ENCODE results near the gene SAMMSON.

The SAMMSON gene

GRCh38 chr3:69987833-69988232, 11.7 kb upstream of the SAMMSON start:
- no peak overlapping the region for H2AFZ ChIP-seq (ENCODE audit: low read depth)
- H3K27ac ChIP-seq: no peak overlapping the region
- no peaks in the 10 kb centered on the region for H3K36me3 ChIP-seq (ENCODE audit: insufficient read depth)
- no peaks in the 10 kb centered on the region for H3K79me2 ChIP-seq (ENCODE audit: insufficient read depth, low read depth)
- H4K20me1 ChIP-seq (ENCODE audit: insufficient read depth): no peaks in the 10 kb centered on the region
- no peaks in the 10 kb centered on the region for H3K27me3 ChIP-seq (ENCODE audit: insufficient read depth, low read depth)
- TF ChIP-seq, protein P1, sequence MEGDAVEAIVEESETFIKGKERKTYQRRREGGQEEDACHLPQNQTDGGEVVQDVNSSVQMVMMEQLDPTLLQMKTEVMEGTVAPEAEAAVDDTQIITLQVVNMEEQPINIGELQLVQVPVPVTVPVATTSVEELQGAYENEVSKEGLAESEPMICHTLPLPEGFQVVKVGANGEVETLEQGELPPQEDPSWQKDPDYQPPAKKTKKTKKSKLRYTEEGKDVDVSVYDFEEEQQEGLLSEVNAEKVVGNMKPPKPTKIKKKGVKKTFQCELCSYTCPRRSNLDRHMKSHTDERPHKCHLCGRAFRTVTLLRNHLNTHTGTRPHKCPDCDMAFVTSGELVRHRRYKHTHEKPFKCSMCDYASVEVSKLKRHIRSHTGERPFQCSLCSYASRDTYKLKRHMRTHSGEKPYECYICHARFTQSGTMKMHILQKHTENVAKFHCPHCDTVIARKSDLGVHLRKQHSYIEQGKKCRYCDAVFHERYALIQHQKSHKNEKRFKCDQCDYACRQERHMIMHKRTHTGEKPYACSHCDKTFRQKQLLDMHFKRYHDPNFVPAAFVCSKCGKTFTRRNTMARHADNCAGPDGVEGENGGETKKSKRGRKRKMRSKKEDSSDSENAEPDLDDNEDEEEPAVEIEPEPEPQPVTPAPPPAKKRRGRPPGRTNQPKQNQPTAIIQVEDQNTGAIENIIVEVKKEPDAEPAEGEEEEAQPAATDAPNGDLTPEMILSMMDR (conservative IDR thresholded peaks at IDR 0.05; ENCODE audit: low read depth, low read length): no peak
- H3K9ac ChIP-seq: no peak overlapping the region
- no peak overlapping the region for H3K4me2 ChIP-seq
- no peak overlapping the region for H3K4me3 ChIP-seq (IDR thresholded peaks at IDR 0.05; ENCODE audit: insufficient read depth, low read depth, low read length)
- no peaks in the 10 kb centered on the region for H3K4me1 ChIP-seq (ENCODE audit: low read depth, poor library complexity, severe bottlenecking)

GRCh38 chr3:69993757-69994156, 5.8 kb upstream of the SAMMSON start:
- H3K27me3 ChIP-seq (ENCODE audit: insufficient read depth, low read depth): no peaks in the 10 kb centered on the region
- H2AFZ ChIP-seq (ENCODE audit: low read depth): no peak overlapping the region
- no peak overlapping the region for H3K4me3 ChIP-seq (IDR thresholded peaks at IDR 0.05; ENCODE audit: insufficient read depth, low read depth, low read length)
- H3K27ac ChIP-seq: no peak overlapping the region
- H3K79me2 ChIP-seq (ENCODE audit: insufficient read depth, low read depth): no peaks in the 10 kb centered on the region
- no peak overlapping the region for H3K4me2 ChIP-seq
- H3K4me1 ChIP-seq (ENCODE audit: low read depth, poor library complexity, severe bottlenecking): no peaks in the 10 kb centered on the region
- H3K9ac ChIP-seq: no peak overlapping the region
- no peaks in the 10 kb centered on the region for H3K36me3 ChIP-seq (ENCODE audit: insufficient read depth)
- TF ChIP-seq, protein P1 (conservative IDR thresholded peaks at IDR 0.05; ENCODE audit: low read depth, low read length): no peak
- no peaks in the 10 kb centered on the region for H4K20me1 ChIP-seq (ENCODE audit: insufficient read depth)

GRCh38 chr3:69994919-69995318, 4.6 kb upstream of the SAMMSON start:
- Histone ChIP-seq H3K4me2 (no peak overlapping the region), H3K4me3 (IDR thresholded peaks at IDR 0.05; ENCODE audit: insufficient read depth, low read depth, low read length) (no peak overlapping the region), H3K27me3 (ENCODE audit: insufficient read depth, low read depth) (no peaks in the 10 kb centered on the region), H3K36me3 (ENCODE audit: insufficient read depth) (no peaks in the 10 kb centered on the region), H3K4me1 (ENCODE audit: low read depth, poor library complexity, severe bottlenecking) (no peaks in the 10 kb centered on the region), H3K79me2 (ENCODE audit: insufficient read depth, low read depth) (no peaks in the 10 kb centered on the region), H3K9ac (no peak overlapping the region), H3K27ac (no peak overlapping the region), H2AFZ (ENCODE audit: low read depth) (no peak overlapping the region), H4K20me1 (ENCODE audit: insufficient read depth) (no peaks in the 10 kb centered on the region)
- TF ChIP-seq, protein P1 (conservative IDR thresholded peaks at IDR 0.05; ENCODE audit: low read depth, low read length): no peak

GRCh38 chr3:69997631-69998307, 1.8 kb upstream of the SAMMSON start:
- Histone ChIP-seq H3K9ac (no peak overlapping the region), H3K79me2 (ENCODE audit: insufficient read depth, low read depth) (no peaks in the 10 kb centered on the region), H3K27me3 (ENCODE audit: insufficient read depth, low read depth) (no peaks in the 10 kb centered on the region), H3K4me1 (ENCODE audit: low read depth, poor library complexity, severe bottlenecking) (no peaks in the 10 kb centered on the region), H3K36me3 (ENCODE audit: insufficient read depth) (no peaks in the 10 kb centered on the region), H3K4me3 (IDR thresholded peaks at IDR 0.05; ENCODE audit: insufficient read depth, low read depth, low read length) (no peak overlapping the region), H3K27ac (no peak overlapping the region), H2AFZ (ENCODE audit: low read depth) (no peak overlapping the region), H3K4me2 (no peak overlapping the region), H4K20me1 (ENCODE audit: insufficient read depth) (no peaks in the 10 kb centered on the region)
- TF ChIP-seq, protein P1 (conservative IDR thresholded peaks at IDR 0.05; ENCODE audit: low read depth, low read length): no peak

Data from KMS-11 (cell line).